ENCODE data around the gene GTF3A.
"Not testable (repeated sequence)": the region's sequence is repeated elsewhere in the genome, so short reads cannot be mapped to it uniquely, and the experiment has no call there.

GTF3A gene

DNA sequence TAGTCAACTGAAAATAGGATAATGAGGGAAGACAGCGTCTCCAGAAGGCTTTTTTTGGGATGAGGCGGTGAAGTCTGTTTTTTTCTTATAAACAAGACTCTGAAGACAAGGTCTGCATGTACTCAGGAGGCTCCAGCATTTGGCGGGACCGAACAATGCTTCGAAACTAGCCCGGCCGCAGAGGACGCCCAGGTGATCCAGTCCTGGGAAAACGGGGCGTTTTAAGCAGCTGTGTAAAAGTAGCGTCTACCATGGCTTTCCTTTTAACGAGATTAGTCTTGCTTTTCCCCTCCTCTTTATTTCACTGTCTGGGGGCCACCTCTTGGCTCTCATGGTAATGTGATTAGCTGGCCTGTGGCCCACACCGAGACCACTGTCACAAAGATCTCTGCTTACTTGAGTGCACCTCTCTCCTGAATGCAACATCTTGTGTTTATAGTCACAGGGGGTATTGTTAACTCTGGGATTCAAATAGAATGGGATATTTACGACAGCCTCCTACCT lies 29.4 kb upstream of the GTF3A start:
- TF ChIP-seq, protein P1, sequence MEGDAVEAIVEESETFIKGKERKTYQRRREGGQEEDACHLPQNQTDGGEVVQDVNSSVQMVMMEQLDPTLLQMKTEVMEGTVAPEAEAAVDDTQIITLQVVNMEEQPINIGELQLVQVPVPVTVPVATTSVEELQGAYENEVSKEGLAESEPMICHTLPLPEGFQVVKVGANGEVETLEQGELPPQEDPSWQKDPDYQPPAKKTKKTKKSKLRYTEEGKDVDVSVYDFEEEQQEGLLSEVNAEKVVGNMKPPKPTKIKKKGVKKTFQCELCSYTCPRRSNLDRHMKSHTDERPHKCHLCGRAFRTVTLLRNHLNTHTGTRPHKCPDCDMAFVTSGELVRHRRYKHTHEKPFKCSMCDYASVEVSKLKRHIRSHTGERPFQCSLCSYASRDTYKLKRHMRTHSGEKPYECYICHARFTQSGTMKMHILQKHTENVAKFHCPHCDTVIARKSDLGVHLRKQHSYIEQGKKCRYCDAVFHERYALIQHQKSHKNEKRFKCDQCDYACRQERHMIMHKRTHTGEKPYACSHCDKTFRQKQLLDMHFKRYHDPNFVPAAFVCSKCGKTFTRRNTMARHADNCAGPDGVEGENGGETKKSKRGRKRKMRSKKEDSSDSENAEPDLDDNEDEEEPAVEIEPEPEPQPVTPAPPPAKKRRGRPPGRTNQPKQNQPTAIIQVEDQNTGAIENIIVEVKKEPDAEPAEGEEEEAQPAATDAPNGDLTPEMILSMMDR (IDR thresholded peaks at IDR 0.05; ENCODE audit: control insufficient read depth, extremely low read depth, insufficient read depth) = no peak
- H3K4me3 ChIP-seq (ENCODE audit: low read depth, low read length) = no peak overlapping the region
- no peak for DNase-seq (ENCODE audit: low read depth)

DNA sequence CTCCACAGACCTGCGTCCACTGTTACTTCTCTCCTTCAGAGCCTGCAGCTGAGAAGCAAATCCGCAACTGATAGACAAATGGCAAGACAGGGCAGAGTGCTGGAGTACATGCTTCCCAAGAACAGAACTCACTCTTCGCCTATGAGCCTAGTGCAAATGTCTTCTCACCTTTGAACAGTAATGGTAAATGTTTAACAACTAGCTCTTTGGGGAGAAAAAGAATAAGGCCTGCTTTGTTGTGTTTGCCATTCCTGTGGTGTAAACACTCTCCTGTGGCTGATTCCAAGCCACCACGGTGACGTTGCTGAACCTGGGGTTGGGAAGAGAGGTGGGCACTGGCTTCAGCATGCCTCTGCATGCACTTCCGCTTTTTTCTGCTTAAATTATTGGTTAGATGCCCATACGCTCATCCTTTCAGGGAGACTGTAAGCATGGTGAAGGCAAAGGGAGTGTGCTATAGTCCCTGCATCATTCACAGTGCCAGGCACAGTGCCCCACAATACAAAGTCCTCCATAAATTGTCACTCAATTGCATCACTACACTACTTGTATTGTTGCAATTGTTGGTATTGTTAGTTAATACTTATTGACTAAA lies 28.1 kb upstream of the GTF3A start:
- TF ChIP-seq, protein P1 (IDR thresholded peaks at IDR 0.05; ENCODE audit: control insufficient read depth, extremely low read depth, insufficient read depth) = no peak
- no peak overlapping the region for H3K4me3 ChIP-seq (ENCODE audit: low read depth, low read length)

DNA sequence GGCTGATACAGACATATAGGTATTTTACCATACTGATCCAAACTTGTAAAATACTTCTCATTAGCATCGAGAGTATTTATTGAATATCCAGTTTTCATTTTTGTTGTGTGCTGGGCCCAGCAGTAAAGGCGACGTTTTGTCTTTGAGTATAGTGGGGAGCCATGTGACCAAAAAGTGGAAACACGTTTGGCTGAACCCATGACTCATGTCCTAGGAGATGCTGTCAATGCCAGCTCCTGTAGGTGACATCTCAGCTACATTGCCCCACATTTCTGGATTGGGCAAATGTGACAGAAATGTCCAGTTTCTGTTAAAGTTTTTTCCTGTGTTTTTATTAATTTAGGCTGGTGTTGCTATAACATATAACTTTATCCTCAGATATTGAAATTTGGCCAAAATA lies 26.1 kb upstream of the GTF3A start:
- no peak overlapping the region for H3K4me3 ChIP-seq (ENCODE audit: low read depth, low read length)
- TF ChIP-seq, protein P1 (IDR thresholded peaks at IDR 0.05; ENCODE audit: control insufficient read depth, extremely low read depth, insufficient read depth) = no peak
- DNase-seq (ENCODE audit: low read depth) = no peak

More for the DNA sequence above, 28.1 kb upstream of the GTF3A start:
- DNase-seq (ENCODE audit: low read depth) = no peak

DNA sequence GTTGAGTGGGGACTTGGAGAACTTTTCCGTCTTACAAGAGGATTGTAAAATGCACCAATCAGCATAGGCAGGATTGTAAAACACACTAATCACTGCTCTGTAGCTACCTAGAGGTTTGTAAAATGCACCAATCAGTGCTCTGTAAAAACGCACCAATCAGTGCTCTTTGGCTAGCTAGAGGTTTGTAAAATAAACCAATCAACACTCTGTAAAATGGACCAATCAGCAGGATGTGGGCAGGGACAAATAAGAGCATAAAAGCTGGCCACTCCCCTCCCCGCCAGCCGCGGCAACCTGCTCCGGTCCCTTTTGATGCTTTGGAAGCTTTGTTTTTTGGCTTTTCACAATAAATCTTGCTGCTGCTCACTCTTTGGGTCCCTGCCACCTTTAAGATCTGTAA lies 24.0 kb upstream of the GTF3A start:
- not testable (repeated sequence) for H3K4me3 ChIP-seq (ENCODE audit: low read depth, low read length); DNase-seq (ENCODE audit: low read depth)

DNA sequence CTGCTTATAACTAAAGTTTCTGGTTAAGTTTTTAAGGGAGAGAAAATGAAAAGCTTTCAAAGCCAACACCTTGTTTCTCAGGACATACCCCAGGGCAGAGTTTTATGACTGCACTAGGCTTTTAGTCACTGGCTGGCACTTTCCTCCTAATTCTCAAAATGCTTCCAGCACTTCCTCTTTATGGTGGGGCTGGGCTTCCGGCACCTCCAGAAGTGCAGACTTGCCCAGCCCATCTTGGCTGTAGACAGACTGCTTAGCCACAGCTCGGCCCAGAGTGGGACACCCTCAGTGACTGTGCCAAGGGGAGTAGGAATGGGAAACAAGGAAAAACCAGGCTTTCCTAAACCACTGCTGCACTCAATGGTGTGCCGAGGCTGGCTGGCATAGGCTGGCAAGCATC lies 23.2 kb upstream of the GTF3A start:
- TF ChIP-seq, protein P1 (IDR thresholded peaks at IDR 0.05; ENCODE audit: control insufficient read depth, extremely low read depth, insufficient read depth) = no peak
- no peak for DNase-seq (ENCODE audit: low read depth)

DNA sequence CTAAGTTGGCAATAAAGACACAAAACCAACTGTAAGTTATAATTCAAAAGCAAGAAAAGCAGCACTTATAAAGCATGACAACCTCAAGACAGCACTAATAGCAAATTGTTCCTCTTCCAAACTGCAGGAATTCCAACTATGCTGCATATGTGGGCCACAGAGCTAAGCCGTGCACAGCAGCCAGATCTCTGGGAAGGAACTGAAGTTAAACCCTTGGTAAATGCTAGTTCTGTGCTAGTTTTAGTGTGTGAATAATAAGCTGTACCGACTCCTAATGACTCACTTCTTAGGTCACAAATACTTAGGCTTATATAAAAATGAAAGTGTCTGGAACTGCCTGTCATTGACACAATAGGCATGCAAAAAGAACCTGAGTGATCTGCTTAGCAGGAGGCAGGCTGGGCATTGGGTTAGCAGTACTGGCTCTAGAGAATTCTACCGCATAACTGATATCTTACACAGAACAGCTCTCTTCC lies 21.2 kb upstream of the GTF3A start:
- H3K4me3 ChIP-seq (ENCODE audit: low read depth, low read length) = no peak overlapping the region
- no peak for DNase-seq (ENCODE audit: low read depth)
- TF ChIP-seq, protein P1 (IDR thresholded peaks at IDR 0.05; ENCODE audit: control insufficient read depth, extremely low read depth, insufficient read depth) = no peak

More for the DNA sequence above, 23.2 kb upstream of the GTF3A start:
- H3K4me3 ChIP-seq (ENCODE audit: low read depth, low read length) = no peak overlapping the region

DNA sequence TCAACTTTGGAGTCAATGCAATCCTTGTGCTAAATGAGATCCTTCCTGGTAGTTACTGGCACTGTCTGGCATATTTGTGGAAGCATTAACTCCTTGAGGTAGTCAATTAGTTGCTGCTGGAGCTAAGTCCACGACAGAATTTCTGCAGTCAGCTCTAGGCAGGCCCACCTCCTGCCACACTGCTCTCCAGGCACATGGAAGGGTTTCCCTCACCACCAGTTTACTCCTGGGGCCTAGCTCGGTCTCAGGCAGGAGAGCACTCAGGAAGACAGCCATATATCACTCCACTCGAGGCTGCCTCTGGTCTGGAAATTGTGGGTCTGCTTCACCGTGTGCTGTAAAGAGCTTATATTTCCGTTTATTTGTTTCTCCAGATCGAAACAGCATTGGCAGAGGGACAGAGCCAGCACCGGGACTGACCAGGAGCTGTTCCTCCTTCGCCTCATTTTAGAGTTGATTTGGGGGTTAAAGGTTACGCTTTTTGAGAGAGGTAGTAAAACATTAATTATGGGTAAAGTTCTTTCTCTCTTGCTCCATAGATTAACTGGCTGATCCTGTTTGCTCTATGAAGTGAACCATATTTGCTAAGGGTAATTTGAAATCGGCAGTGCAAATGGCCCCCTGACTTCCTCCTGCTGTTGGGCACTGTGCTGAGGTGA lies 20.6 kb upstream of the GTF3A start:
- H3K4me3 ChIP-seq (ENCODE audit: low read depth, low read length) = no peak overlapping the region
- TF ChIP-seq, protein P1 (IDR thresholded peaks at IDR 0.05; ENCODE audit: control insufficient read depth, extremely low read depth, insufficient read depth) = no peak
- DNase-seq (ENCODE audit: low read depth) = no peak

All from LNCaP clone FGC (cell line).